ENCODE measurements around the gene CDO1. TPM values are rescaled to one million over a fixed set of nuclear protein-coding genes. Genes with fewer than 3 reads are reported as not detected.

CDO1 gene
- total RNA-seq, 1 donor from 2014 or later = 11.7 TPM

DNA sequence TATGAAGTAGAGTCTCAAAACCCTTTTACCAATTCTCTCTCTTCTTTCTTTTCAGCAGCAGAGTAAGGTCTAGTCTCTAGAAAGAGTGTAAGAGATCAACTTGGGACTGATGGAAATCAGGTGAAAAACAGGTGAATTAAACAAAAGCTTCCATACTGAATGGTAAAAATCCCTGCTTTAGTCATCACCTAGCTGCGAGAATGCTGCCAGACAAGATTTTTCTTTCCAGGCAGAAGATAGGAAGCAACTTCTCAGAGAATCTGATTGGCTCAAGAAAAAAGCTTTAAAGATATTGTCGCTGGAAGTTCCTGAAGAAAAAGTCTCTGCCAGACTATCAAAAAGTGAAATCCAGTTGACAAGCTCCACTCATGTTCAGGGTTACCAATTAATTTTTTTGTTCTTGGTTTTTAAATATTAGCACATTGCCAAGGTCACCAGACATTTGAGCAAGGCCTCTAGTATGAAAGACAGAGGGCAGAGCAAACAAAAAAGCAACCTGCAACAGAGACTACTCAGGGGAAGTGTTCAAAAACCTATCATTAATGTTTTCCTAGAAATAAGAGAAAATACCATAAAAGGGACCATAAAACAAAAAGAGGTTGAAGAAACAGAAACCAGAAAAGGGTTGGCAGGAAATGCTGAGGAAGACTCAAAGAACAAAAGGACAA lies 9.3 kb downstream of the CDO1 start:
- Histone ChIP-seq H3K4me3 (ENCODE audit: low read depth, low read length) (no peak overlapping the region), H3K36me3 (ENCODE audit: control insufficient read depth, insufficient read depth, low read length) (no peaks in the 10 kb centered on the region), H3K27me3 (ENCODE audit: control insufficient read depth, insufficient read depth, low read length) (no peaks in the 10 kb centered on the region)
- TF ChIP-seq, protein P1, sequence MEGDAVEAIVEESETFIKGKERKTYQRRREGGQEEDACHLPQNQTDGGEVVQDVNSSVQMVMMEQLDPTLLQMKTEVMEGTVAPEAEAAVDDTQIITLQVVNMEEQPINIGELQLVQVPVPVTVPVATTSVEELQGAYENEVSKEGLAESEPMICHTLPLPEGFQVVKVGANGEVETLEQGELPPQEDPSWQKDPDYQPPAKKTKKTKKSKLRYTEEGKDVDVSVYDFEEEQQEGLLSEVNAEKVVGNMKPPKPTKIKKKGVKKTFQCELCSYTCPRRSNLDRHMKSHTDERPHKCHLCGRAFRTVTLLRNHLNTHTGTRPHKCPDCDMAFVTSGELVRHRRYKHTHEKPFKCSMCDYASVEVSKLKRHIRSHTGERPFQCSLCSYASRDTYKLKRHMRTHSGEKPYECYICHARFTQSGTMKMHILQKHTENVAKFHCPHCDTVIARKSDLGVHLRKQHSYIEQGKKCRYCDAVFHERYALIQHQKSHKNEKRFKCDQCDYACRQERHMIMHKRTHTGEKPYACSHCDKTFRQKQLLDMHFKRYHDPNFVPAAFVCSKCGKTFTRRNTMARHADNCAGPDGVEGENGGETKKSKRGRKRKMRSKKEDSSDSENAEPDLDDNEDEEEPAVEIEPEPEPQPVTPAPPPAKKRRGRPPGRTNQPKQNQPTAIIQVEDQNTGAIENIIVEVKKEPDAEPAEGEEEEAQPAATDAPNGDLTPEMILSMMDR (IDR thresholded peaks at IDR 0.05; ENCODE audit: insufficient read depth, low read length, poor library complexity, severe bottlenecking) = no peak
- DNase-seq (ENCODE audit: low read depth) = no peak

DNA sequence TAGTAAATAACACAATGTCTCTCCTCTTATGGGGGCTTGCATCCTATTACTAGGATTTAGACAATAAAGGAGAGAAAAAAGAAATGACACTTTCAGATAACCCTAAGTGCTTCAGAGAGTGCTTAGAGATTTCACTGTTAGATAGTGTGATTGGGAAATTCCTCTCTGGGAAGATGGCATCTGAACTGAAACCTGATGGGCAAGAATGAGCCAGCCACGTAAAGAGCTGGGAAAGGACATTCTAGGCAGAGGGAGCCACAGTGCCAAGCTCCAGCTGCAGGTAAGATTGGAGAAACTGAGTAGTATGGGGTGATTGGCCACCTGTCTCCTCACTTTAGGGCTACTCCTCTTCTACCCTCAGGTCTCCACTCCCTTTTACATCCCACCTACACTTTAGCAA lies 14.5 kb downstream of the CDO1 start:
- DNase-seq (ENCODE audit: low read depth) = no peak
- no peaks in the 10 kb centered on the region for H3K27me3 ChIP-seq (ENCODE audit: control insufficient read depth, insufficient read depth, low read length)
- no peak overlapping the region for H3K4me3 ChIP-seq (ENCODE audit: low read depth, low read length)
- TF ChIP-seq, protein P1 (IDR thresholded peaks at IDR 0.05; ENCODE audit: insufficient read depth, low read length, poor library complexity, severe bottlenecking) = no peak
- H3K36me3 ChIP-seq (ENCODE audit: control insufficient read depth, insufficient read depth, low read length) = no peaks in the 10 kb centered on the region

DNA sequence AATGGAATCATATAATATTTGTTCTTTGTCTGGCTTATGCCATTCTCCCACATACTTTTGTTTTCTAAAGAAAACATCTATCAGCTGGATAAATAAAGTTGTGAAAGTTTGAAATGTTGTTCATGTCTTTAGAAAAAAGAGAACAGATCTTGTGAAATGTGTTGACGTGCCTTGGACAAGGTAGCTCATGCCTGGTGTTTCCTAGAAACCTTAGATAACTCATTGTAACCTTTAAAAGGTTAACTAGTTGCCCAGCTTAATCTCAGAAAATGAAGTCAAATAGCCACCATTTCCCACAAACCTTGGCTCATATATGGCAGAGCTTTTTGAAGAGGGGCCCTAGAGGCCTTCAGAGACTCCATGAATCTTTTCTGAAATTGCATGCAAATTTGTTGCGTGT lies 15.3 kb downstream of the CDO1 start:
- no peak for DNase-seq (ENCODE audit: low read depth)
- H3K4me3 ChIP-seq (ENCODE audit: low read depth, low read length) = no peak overlapping the region
- TF ChIP-seq, protein P1 (IDR thresholded peaks at IDR 0.05; ENCODE audit: insufficient read depth, low read length, poor library complexity, severe bottlenecking) = no peak

DNA sequence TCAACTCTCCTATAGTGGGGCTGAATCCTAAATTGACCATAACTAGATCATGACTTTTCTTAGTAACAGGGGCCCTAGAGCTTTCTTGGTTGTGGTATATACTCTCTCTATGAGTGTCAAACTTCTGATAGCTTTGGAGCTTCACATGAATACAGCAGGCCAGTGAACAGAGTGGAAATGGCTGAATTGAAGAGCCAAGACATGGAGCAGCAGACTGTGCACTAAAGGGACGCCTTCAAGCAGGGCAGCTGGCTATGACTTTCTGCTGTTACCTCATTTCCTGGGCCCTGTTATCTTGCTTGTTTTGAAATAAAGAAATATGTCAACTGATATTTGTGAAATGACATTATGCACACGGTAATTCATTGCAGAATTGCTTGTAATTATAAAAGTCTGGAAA lies 16.4 kb downstream of the CDO1 start:
- TF ChIP-seq, protein P1 (IDR thresholded peaks at IDR 0.05; ENCODE audit: insufficient read depth, low read length, poor library complexity, severe bottlenecking) = no peak
- no peaks in the 10 kb centered on the region for H3K27me3 ChIP-seq (ENCODE audit: control insufficient read depth, insufficient read depth, low read length)

More for the DNA sequence above, 15.3 kb downstream of the CDO1 start:
- H3K27me3 ChIP-seq (ENCODE audit: control insufficient read depth, insufficient read depth, low read length) = no peaks in the 10 kb centered on the region
- no peaks in the 10 kb centered on the region for H3K36me3 ChIP-seq (ENCODE audit: control insufficient read depth, insufficient read depth, low read length)

DNA sequence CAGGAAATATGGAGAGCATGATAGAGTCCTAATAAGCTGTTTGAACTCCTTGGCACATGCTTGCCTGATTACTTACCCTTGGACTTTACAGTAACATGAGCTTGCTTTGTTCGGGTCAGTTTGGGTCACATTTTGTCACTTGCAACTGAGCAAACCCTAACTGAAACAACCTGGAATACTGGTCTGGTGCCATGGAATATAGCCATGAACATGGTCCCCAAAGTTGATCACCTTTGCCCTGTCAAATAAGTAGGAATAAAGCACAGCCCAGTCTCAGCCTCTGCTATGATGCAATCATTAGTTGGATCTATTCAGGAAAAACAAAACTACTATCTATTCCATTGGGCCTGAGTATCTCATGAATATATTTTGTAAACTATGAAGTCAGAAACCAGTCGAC lies 18.2 kb downstream of the CDO1 start:
- Histone ChIP-seq H3K4me3 (ENCODE audit: low read depth, low read length) (no peak overlapping the region), H3K27me3 (ENCODE audit: control insufficient read depth, insufficient read depth, low read length) (no peaks in the 10 kb centered on the region), H3K36me3 (ENCODE audit: control insufficient read depth, insufficient read depth, low read length) (no peaks in the 10 kb centered on the region)
- TF ChIP-seq, protein P1 (IDR thresholded peaks at IDR 0.05; ENCODE audit: insufficient read depth, low read length, poor library complexity, severe bottlenecking) = no peak
- no peak for DNase-seq (ENCODE audit: low read depth)

More for the DNA sequence above, 16.4 kb downstream of the CDO1 start:
- Histone ChIP-seq H3K36me3 (ENCODE audit: control insufficient read depth, insufficient read depth, low read length) (no peaks in the 10 kb centered on the region), H3K4me3 (ENCODE audit: low read depth, low read length) (no peak overlapping the region)
- no peak for DNase-seq (ENCODE audit: low read depth)

DNA sequence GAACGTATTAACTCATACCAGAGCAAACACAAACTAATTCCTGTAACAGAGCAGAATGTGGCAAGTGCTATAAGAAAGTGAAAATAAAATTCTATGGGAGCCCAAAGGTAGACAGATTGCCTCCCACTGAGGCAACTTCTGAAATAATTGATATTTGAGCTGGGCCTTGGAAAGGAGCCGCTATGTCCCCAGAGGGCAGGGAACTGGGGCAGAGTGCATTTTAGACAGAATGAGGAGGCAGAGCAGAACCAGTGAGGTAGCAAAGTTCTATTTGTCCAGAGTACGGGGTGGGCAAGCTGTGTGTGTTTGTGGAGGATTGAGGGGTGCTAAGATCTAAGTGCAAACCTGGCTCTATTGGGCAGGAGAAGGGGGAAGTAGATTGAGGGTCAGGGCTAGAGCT lies 19.8 kb downstream of the CDO1 start:
- DNase-seq (ENCODE audit: low read depth) = no peak
- Histone ChIP-seq H3K4me3 (ENCODE audit: low read depth, low read length) (no peak overlapping the region), H3K36me3 (ENCODE audit: control insufficient read depth, insufficient read depth, low read length) (no peaks in the 10 kb centered on the region), H3K27me3 (ENCODE audit: control insufficient read depth, insufficient read depth, low read length) (no peaks in the 10 kb centered on the region)
- TF ChIP-seq, protein P1 (IDR thresholded peaks at IDR 0.05; ENCODE audit: insufficient read depth, low read length, poor library complexity, severe bottlenecking) = no peak

All from kidney epithelial cell (primary cell).